GM06990 (cell line): ENCODE results near the gene MYO1D.
"Not testable (repeated sequence)": the region's sequence is repeated elsewhere in the genome, so short reads cannot be mapped to it uniquely, and the experiment has no call there.

Experiments used
- DNase-seq: peaks from one replicate; pipeline ENCODE4 v3.0.0-alpha.2; 2011; ENCODE audit not compliant: insufficient read length; ENCODE audit errors: extremely low read depth
- H3K27me3 ChIP-seq: replicated peaks from 2 replicates; pipeline ENCODE4 v1.6.0; 2011; ENCODE audit warnings: low read length; ENCODE audit not compliant: control insufficient read depth, insufficient read depth
- H3K36me3 ChIP-seq: 2 replicates; pipeline ENCODE4 v1.5.1; 2011; ENCODE audit warnings: low read length; ENCODE audit not compliant: control insufficient read depth, insufficient read depth
- H3K4me3 ChIP-seq: replicated peaks from 2 replicates; pipeline ENCODE4 v1.5.1; 2011; ENCODE audit warnings: low read depth, mild to moderate bottlenecking, control low read depth, low read length
- TF ChIP-seq, protein P1 (sequence below): IDR thresholded peaks from 2 replicates; pipeline ENCODE4 v1.5.1; 2011; ENCODE audit warnings: low read length, control low read depth, mild to moderate bottlenecking, inconsistent platforms; ENCODE audit not compliant: insufficient read depth, poor library complexity, severe bottlenecking

The MYO1D gene

GRCh38 chr17:32453370-32453769 lies 423.6 kb downstream of the MYO1D start:
- DNase-seq, result no peak
- no peaks in the 10 kb centered on the region for H3K27me3 ChIP-seq
- TF ChIP-seq, protein P1, sequence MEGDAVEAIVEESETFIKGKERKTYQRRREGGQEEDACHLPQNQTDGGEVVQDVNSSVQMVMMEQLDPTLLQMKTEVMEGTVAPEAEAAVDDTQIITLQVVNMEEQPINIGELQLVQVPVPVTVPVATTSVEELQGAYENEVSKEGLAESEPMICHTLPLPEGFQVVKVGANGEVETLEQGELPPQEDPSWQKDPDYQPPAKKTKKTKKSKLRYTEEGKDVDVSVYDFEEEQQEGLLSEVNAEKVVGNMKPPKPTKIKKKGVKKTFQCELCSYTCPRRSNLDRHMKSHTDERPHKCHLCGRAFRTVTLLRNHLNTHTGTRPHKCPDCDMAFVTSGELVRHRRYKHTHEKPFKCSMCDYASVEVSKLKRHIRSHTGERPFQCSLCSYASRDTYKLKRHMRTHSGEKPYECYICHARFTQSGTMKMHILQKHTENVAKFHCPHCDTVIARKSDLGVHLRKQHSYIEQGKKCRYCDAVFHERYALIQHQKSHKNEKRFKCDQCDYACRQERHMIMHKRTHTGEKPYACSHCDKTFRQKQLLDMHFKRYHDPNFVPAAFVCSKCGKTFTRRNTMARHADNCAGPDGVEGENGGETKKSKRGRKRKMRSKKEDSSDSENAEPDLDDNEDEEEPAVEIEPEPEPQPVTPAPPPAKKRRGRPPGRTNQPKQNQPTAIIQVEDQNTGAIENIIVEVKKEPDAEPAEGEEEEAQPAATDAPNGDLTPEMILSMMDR, result no peak
- peaks cover 13% of the 10 kb centered on the region for H3K36me3 ChIP-seq
- no peak overlapping the region for H3K4me3 ChIP-seq

- Histone ChIP-seq H3K36me3 (peaks cover 9% of the 10 kb centered on the region), H3K4me3 (no peak overlapping the region), H3K27me3 (no peaks in the 10 kb centered on the region)
- TF ChIP-seq, protein P1, result no peak
- DNase-seq, result no peak
These were observed 424.6 kb downstream of the MYO1D start for GRCh38 chr17:32452281-32452680.

GRCh38 chr17:32451879-32452278 lies 425.0 kb downstream of the MYO1D start:
- TF ChIP-seq, protein P1, result no peak
- no peak overlapping the region for H3K4me3 ChIP-seq
- DNase-seq, result no peak
- peaks cover 9% of the 10 kb centered on the region for H3K36me3 ChIP-seq
- no peaks in the 10 kb centered on the region for H3K27me3 ChIP-seq

DNA sequence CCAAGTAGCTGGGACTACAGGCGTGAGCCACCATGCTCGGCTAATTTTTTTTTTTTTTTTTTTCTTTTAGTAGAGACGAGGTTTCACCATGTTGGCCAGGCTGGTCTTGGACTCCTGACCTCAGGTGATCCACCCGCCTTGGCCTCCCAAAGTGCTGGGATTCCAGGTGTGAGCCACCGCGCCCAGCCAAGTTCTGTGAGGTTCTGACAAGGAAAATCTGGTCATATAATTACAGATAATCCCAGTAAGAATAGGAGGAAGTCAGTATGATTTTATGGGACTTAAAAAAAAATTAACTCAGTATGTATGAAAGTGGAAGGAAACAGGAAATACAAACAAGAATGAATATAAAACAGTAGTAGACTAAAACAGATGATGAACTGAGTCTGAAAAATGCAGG lies 426.5 kb downstream of the MYO1D start:
- DNase-seq, H3K36me3 ChIP-seq, H3K4me3 ChIP-seq, H3K27me3 ChIP-seq: not testable (repeated sequence)

DNA sequence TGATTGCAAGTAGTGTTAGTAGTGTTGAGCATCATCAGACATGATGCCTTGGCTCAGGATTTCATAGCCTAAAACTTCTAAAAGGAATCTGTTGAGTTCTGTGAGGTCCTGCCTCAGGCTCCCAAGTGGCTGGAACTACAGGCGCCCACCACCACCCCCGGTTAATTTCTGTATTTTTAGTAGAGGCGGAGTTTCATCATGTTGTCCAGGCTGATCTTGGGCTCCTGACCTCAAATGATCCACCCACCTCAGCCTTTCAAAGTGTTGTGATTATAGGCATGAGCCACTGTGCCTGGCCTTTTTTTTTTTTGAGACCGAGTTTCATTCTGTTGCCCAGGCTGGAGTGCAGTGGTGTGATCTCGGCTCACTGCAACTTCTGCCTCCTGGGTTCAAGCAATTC lies 427.0 kb downstream of the MYO1D start:
- Histone ChIP-seq H3K27me3 (no peaks in the 10 kb centered on the region), H3K36me3 (peaks cover 10% of the 10 kb centered on the region), H3K4me3 (no peak overlapping the region)
- TF ChIP-seq, protein P1, result no peak
- DNase-seq, result no peak

GRCh38 chr17:32446949-32447348 lies 430.0 kb downstream of the MYO1D start:
- DNase-seq, result no peak
- TF ChIP-seq, protein P1, result no peak
- H3K27me3 ChIP-seq, result no peaks in the 10 kb centered on the region
- no peak overlapping the region for H3K4me3 ChIP-seq
- peaks cover 5% of the 10 kb centered on the region for H3K36me3 ChIP-seq
